ENCODE measurements around the gene LGR5. TPM values are rescaled to one million over a fixed set of nuclear protein-coding genes. Genes with fewer than 3 reads are reported as not detected.

Gene LGR5
- total and polyA plus RNA-seq, 2 of the 13 experiments (the other 11 are each of a cell fraction or from before 2014, with no cell fraction given) = 37.0 to 121 TPM

- TF ChIP-seq TRAFD1 (CRISPR knock-in tag; IDR thresholded peaks at IDR 0.05; ENCODE audit: borderline replicate concordance) (no peak), REXO4 (CRISPR knock-in tag; IDR thresholded peaks at IDR 0.05; ENCODE audit: borderline replicate concordance) (no peak), TMF1 (CRISPR knock-in tag; IDR thresholded peaks at IDR 0.05; ENCODE audit: low read depth) (0 out of 2 replicates have a peak, but pooled peaks have one; percentile 62), ZNF574 (CRISPR knock-in tag; IDR thresholded peaks at IDR 0.05) (peak; percentile 45), ZFP1 (CRISPR knock-in tag; IDR thresholded peaks at IDR 0.05) (peak; percentile 53; the same call in 1 of the 2 replicates), SNAPC2 (CRISPR knock-in tag; IDR thresholded peaks at IDR 0.05) (no peak), HDAC6 (IDR thresholded peaks at IDR 0.05; ENCODE audit: low read depth, low read length) (no peak), SUZ12 (IDR thresholded peaks at IDR 0.05; ENCODE audit: low read depth, low read length) (no peak), BRCA1 (CRISPR knock-in tag; IDR thresholded peaks at IDR 0.05) (peak; percentile 31; the same call in 1 of the 2 replicates), MYPOP (CRISPR knock-in tag; IDR thresholded peaks at IDR 0.05) (no peak), ZNF235 (CRISPR knock-in tag; IDR thresholded peaks at IDR 0.05; ENCODE audit: borderline replicate concordance) (no peak), ZNF383 (CRISPR knock-in tag; IDR thresholded peaks at IDR 0.05; ENCODE audit: borderline replicate concordance) (no peak), ARID4A (CRISPR knock-in tag; IDR thresholded peaks at IDR 0.05; ENCODE audit: borderline replicate concordance) (peak; percentile 62; the same call in 1 of the 2 replicates), BRF2 (CRISPR knock-in tag; IDR thresholded peaks at IDR 0.05) (peak; percentile 57; the same call in 1 of the 2 replicates), TCF12 (IDR thresholded peaks at IDR 0.05) (no peak), TCF12 (CRISPR knock-in tag; IDR thresholded peaks at IDR 0.05) (peak; percentile 78; the same call in 1 of the 2 replicates), NFIC (IDR thresholded peaks at IDR 0.05; ENCODE audit: low read length) (peak; percentile 97), MAFG (CRISPR knock-in tag; IDR thresholded peaks at IDR 0.05) (no peak)
Measured at GRCh38 chr12:71552728-71553501, 113.3 kb downstream of the LGR5 start (continued).
